ENCODE results near the gene RALGAPA1.
A peak's percentile ranks its signal among the peaks of the same experiment; 100 is the strongest.

Gene RALGAPA1

GRCh38 chr14:35835208-35835982 lies 26.3 kb upstream of the RALGAPA1 start:
- no peak overlapping the region for H2BK15ac ChIP-seq (ENCODE audit: low read depth, poor library complexity, severe bottlenecking)
- H3K23ac ChIP-seq (ENCODE audit: low read length in 2 of 2): no peak overlapping the region
- peaks cover 15% of the 10 kb centered on the region for H3K79me1 ChIP-seq (replicated peaks; ENCODE audit: low read length, poor library complexity, severe bottlenecking)
- no peak overlapping the region for H3K27ac ChIP-seq (ENCODE audit: low read length, poor library complexity, severe bottlenecking)
- H4K8ac ChIP-seq (ENCODE audit: low read length): no peak overlapping the region
- H2BK5ac ChIP-seq (ENCODE audit: low read depth, low read length, poor library complexity, severe bottlenecking): no peak overlapping the region
- H3K4me2 ChIP-seq (ENCODE audit: low read length, poor library complexity, severe bottlenecking): no peak overlapping the region
- no peak overlapping the region for H3K4me3 ChIP-seq (ENCODE audit: insufficient read depth in 1 of 2, low read depth in 1 of 2, low read length in 2 of 2)
- 100% methylated on average over 1 of the region's 5 CpGs for WGBS
- H4K91ac ChIP-seq (ENCODE audit: low read length): no peak overlapping the region
- H3K4ac ChIP-seq (ENCODE audit: low read depth in 1 of 2, low read length in 2 of 2): no peak overlapping the region
- H3K9me3 ChIP-seq (ENCODE audit: control insufficient read depth, low read length): no peaks in the 10 kb centered on the region
- no peak overlapping the region for H3K18ac ChIP-seq (ENCODE audit: low read depth in 1 of 2, low read length in 2 of 2)
- no peak overlapping the region for H2BK120ac ChIP-seq (ENCODE audit: low read depth, low read length)
- H3K4me1 ChIP-seq (ENCODE audit: control insufficient read depth, insufficient read depth, low read depth, low read length): no peaks in the 10 kb centered on the region
- no peak overlapping the region for H2BK12ac ChIP-seq (ENCODE audit: low read length in 2 of 2)
- H3K36me3 ChIP-seq (ENCODE audit: control insufficient read depth in 1 of 2, insufficient read depth in 2 of 2, low read depth in 1 of 2, low read length in 2 of 2): peaks cover 10 to 49% of the 10 kb centered on the region in 2 experiments
- H3K27me3 ChIP-seq (ENCODE audit: control insufficient read depth in 1 of 2, insufficient read depth in 1 of 2, low read length in 2 of 2): no peaks in the 10 kb centered on the region
- H3K14ac ChIP-seq (ENCODE audit: low read length in 2 of 2): no peak overlapping the region
- H2AFZ ChIP-seq (ENCODE audit: low read depth, low read length): no peak overlapping the region
- no peak for DNase-seq
- H2AK5ac ChIP-seq (ENCODE audit: low read length, severe bottlenecking): no peak overlapping the region
- no peak overlapping the region for H3K9ac ChIP-seq (ENCODE audit: low read length)

- Histone ChIP-seq H3K9ac (ENCODE audit: low read length) (no peak overlapping the region), H4K91ac (ENCODE audit: low read length) (no peak overlapping the region), H2BK120ac (ENCODE audit: low read depth, low read length) (no peak overlapping the region), H3K23ac (ENCODE audit: low read length in 2 of 2) (no peak overlapping the region), H3K27me3 (ENCODE audit: control insufficient read depth in 1 of 2, insufficient read depth in 1 of 2, low read length in 2 of 2) (no peaks in the 10 kb centered on the region), H2AFZ (ENCODE audit: low read depth, low read length) (no peak overlapping the region), H3K4me1 (ENCODE audit: control insufficient read depth, insufficient read depth, low read depth, low read length) (no peaks in the 10 kb centered on the region), H4K8ac (ENCODE audit: low read length) (no peak overlapping the region), H3K9me3 (ENCODE audit: control insufficient read depth, low read length) (no peaks in the 10 kb centered on the region), H3K14ac (ENCODE audit: low read length in 2 of 2) (no peak overlapping the region), H2BK12ac (ENCODE audit: low read length in 2 of 2) (no peak overlapping the region), H2BK15ac (ENCODE audit: low read depth, poor library complexity, severe bottlenecking) (no peak overlapping the region), H3K4me3 (ENCODE audit: insufficient read depth in 1 of 2, low read depth in 1 of 2, low read length in 2 of 2) (no peak overlapping the region), H3K79me1 (replicated peaks; ENCODE audit: low read length, poor library complexity, severe bottlenecking) (peaks cover 14% of the 10 kb centered on the region), H2AK5ac (ENCODE audit: low read length, severe bottlenecking) (no peak overlapping the region), H3K36me3 (ENCODE audit: control insufficient read depth in 1 of 2, insufficient read depth in 2 of 2, low read depth in 1 of 2, low read length in 2 of 2) (peaks cover 4 to 27% of the 10 kb centered on the region in 2 experiments), H3K18ac (ENCODE audit: low read depth in 1 of 2, low read length in 2 of 2) (no peak overlapping the region), H3K27ac (ENCODE audit: low read length, poor library complexity, severe bottlenecking) (no peak overlapping the region), H3K4ac (ENCODE audit: low read depth in 1 of 2, low read length in 2 of 2) (no peak overlapping the region), H3K4me2 (ENCODE audit: low read length, poor library complexity, severe bottlenecking) (no peak overlapping the region), H2BK5ac (ENCODE audit: low read depth, low read length, poor library complexity, severe bottlenecking) (no peak overlapping the region)
- 100% methylated on average over 1 of the region's 1 CpG for WGBS
- no peak for DNase-seq
Observed at GRCh38 chr14:35829449-35829848, 20.4 kb upstream of the RALGAPA1 start.

- Histone ChIP-seq H2BK12ac (ENCODE audit: low read length in 2 of 2) (no peak overlapping the region), H2BK120ac (ENCODE audit: low read depth, low read length) (no peak overlapping the region), H3K36me3 (ENCODE audit: control insufficient read depth in 1 of 2, insufficient read depth in 2 of 2, low read depth in 1 of 2, low read length in 2 of 2) (peaks cover 4 to 14% of the 10 kb centered on the region in 2 experiments), H3K4me1 (ENCODE audit: control insufficient read depth, insufficient read depth, low read depth, low read length) (no peaks in the 10 kb centered on the region), H3K4me2 (ENCODE audit: low read length, poor library complexity, severe bottlenecking) (no peak overlapping the region), H2BK15ac (ENCODE audit: low read depth, poor library complexity, severe bottlenecking) (no peak overlapping the region), H3K27ac (ENCODE audit: low read length, poor library complexity, severe bottlenecking) (no peak overlapping the region), H3K18ac (ENCODE audit: low read depth in 1 of 2, low read length in 2 of 2) (no peak overlapping the region), H3K23ac (ENCODE audit: low read length in 2 of 2) (no peak overlapping the region), H2BK5ac (ENCODE audit: low read depth, low read length, poor library complexity, severe bottlenecking) (no peak overlapping the region), H3K79me1 (replicated peaks; ENCODE audit: low read length, poor library complexity, severe bottlenecking) (peaks cover 14% of the 10 kb centered on the region), H2AFZ (ENCODE audit: low read depth, low read length) (no peak overlapping the region), H3K9me3 (ENCODE audit: control insufficient read depth, low read length) (no peaks in the 10 kb centered on the region), H3K14ac (ENCODE audit: low read length in 2 of 2) (no peak overlapping the region), H3K27me3 (ENCODE audit: control insufficient read depth in 1 of 2, insufficient read depth in 1 of 2, low read length in 2 of 2) (no peaks in the 10 kb centered on the region), H4K91ac (ENCODE audit: low read length) (no peak overlapping the region), H3K4me3 (ENCODE audit: insufficient read depth in 1 of 2, low read depth in 1 of 2, low read length in 2 of 2) (peak overlapping the region in 1 of 2 experiments; percentile 97), H3K9ac (ENCODE audit: low read length) (peak overlapping the region; percentile 98), H3K4ac (ENCODE audit: low read depth in 1 of 2, low read length in 2 of 2) (no peak overlapping the region), H4K8ac (ENCODE audit: low read length) (no peak overlapping the region), H2AK5ac (ENCODE audit: low read length, severe bottlenecking) (no peak overlapping the region)
- 91% methylated on average over 8 of the region's 11 CpGs for WGBS
- DNase-seq: no peak
Observed at GRCh38 chr14:35827678-35828472, 18.8 kb upstream of the RALGAPA1 start.

GRCh38 chr14:35826952-35827416 lies 17.9 kb upstream of the RALGAPA1 start:
- Histone ChIP-seq H3K4ac (ENCODE audit: low read depth in 1 of 2, low read length in 2 of 2) (peak overlapping the region in 1 of 2 experiments; percentile 16), H3K79me1 (replicated peaks; ENCODE audit: low read length, poor library complexity, severe bottlenecking) (peaks cover 14% of the 10 kb centered on the region), H3K9ac (ENCODE audit: low read length) (peak overlapping the region; percentile 98), H3K9me3 (ENCODE audit: control insufficient read depth, low read length) (no peaks in the 10 kb centered on the region), H4K91ac (ENCODE audit: low read length) (no peak overlapping the region), H3K18ac (ENCODE audit: low read depth in 1 of 2, low read length in 2 of 2) (peak overlapping the region in 1 of 2 experiments; percentile 77), H2BK120ac (ENCODE audit: low read depth, low read length) (no peak overlapping the region), H2BK5ac (ENCODE audit: low read depth, low read length, poor library complexity, severe bottlenecking) (no peak overlapping the region), H4K8ac (ENCODE audit: low read length) (no peak overlapping the region), H2AFZ (ENCODE audit: low read depth, low read length) (peak overlapping the region; percentile 72), H3K27me3 (ENCODE audit: control insufficient read depth in 1 of 2, insufficient read depth in 1 of 2, low read length in 2 of 2) (no peaks in the 10 kb centered on the region), H2AK5ac (ENCODE audit: low read length, severe bottlenecking) (no peak overlapping the region), H3K4me1 (ENCODE audit: control insufficient read depth, insufficient read depth, low read depth, low read length) (no peaks in the 10 kb centered on the region), H2BK12ac (ENCODE audit: low read length in 2 of 2) (no peak overlapping the region), H3K27ac (ENCODE audit: low read length, poor library complexity, severe bottlenecking) (peak overlapping the region; percentile 41), H3K4me3 (ENCODE audit: insufficient read depth in 1 of 2, low read depth in 1 of 2, low read length in 2 of 2) (peak overlapping the region; percentile 86 to 97), H2BK15ac (ENCODE audit: low read depth, poor library complexity, severe bottlenecking) (no peak overlapping the region), H3K14ac (ENCODE audit: low read length in 2 of 2) (no peak overlapping the region), H3K4me2 (ENCODE audit: low read length, poor library complexity, severe bottlenecking) (peak overlapping the region; percentile 86), H3K36me3 (ENCODE audit: control insufficient read depth in 1 of 2, insufficient read depth in 2 of 2, low read depth in 1 of 2, low read length in 2 of 2) (peaks cover 4 to 8% of the 10 kb centered on the region in 2 experiments), H3K23ac (ENCODE audit: low read length in 2 of 2) (no peak overlapping the region)
- no peak for DNase-seq
- 0% methylated on average over 11 of the region's 11 CpGs for WGBS
